HG03045 (cell line): ENCODE data around the gene MCOLN2.
"Not testable (repeated sequence)": the region's sequence is repeated elsewhere in the genome, so short reads cannot be mapped to it uniquely, and the experiment has no call there.

Experiments used
- ATAC-seq: cut with Tn5 transposase; IDR thresholded peaks from one replicate; pipeline ENCODE4 v1.9.1; 2021; ENCODE audit warnings: mild to moderate bottlenecking, moderate library complexity; ENCODE audit not compliant: unreplicated experiment

The MCOLN2 gene

DNA sequence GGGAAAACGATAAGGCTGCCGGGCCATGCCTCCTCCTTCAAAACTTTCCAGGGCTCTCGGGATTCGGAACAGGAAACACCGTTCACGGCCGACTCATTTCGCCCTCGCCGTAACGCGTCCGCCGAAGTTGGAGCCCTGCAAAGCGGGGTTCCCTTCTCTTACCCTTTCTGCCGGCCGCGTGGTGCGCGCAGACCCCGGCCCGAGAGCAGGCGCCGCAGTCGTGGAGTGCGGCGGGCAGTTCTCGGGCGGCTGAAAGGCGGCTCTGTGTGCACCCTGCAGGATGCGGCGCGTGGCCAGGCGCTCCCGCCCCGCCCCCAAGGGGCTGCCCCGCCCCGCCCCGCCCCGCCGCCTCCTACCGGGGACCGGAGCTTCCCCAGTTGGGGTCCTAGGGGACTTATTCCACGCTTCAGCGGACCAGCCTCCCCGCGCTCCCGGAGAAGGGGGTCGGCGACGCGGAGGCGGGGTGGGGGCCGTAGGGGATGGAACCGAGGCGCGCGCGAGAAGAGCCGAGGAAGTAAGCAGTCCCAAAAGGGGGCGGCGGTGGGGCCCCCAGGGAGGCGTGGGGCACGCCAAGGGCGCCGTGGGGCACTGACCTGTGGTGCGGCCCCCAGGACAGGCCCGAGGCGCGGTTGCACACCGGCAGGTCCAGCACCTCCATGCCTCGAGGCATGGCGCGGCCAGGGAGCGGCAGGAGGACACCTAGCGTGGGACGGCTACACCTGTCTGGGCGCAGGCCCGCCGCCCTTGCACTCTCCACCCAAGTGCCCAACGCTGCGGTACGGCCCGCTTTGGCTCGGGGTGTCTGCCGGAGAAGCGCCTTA is at the start of gene MCOLN2:
Gene MCOLN2 (minus strand): TSS at position 268 of the 821 bp plus-strand sequence. CDS start 241 bp downstream, at position 27.
- peak; percentile 55 for ATAC-seq

DNA sequence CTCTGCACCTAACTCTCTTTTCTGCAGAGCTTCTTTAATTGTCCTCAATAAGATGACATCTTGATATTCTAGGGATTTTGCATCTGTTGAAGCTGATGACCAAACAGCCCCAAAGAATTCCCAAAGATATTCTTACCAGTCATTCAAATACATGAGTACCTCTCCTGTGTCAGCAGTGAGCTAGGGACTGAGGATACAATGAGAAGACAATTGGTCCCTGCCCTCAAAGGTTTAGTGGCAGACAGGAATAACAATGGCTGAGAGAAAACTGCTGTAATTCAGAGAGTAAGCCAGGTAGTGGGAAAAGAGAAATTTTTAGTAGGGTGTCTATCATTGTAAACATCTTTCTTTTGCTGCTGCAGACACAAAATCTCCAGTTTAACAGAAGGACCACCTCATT is 45.5 kb upstream of the MCOLN2 start:
- ATAC-seq: no peak

- no peak for ATAC-seq
Observed at GRCh38 chr1:85041793-85042192, 44.9 kb upstream of the MCOLN2 start.

GRCh38 chr1:85033221-85033620 is 36.3 kb upstream of the MCOLN2 start:
- no peak for ATAC-seq

- no peak for ATAC-seq
Observed at GRCh38 chr1:85030536-85030935, 33.6 kb upstream of the MCOLN2 start.

- ATAC-seq: no peak
Observed at GRCh38 chr1:85028151-85028550, 31.2 kb upstream of the MCOLN2 start.

GRCh38 chr1:85027242-85027983 is 30.5 kb upstream of the MCOLN2 start:
- ATAC-seq: peak; percentile 78

GRCh38 chr1:85025940-85026339 is 29.0 kb upstream of the MCOLN2 start:
- ATAC-seq: no peak

GRCh38 chr1:85024736-85025135 is 27.8 kb upstream of the MCOLN2 start:
- ATAC-seq: no peak

GRCh38 chr1:85022700-85023099 is 25.8 kb upstream of the MCOLN2 start:
- ATAC-seq: no peak

- ATAC-seq: no peak
Observed at GRCh38 chr1:85019994-85020393, 23.1 kb upstream of the MCOLN2 start.

GRCh38 chr1:85015826-85016225 is 18.9 kb upstream of the MCOLN2 start:
- ATAC-seq: no peak

- ATAC-seq: not testable (repeated sequence)
Observed at GRCh38 chr1:85005641-85006040, 8.7 kb upstream of the MCOLN2 start.

DNA sequence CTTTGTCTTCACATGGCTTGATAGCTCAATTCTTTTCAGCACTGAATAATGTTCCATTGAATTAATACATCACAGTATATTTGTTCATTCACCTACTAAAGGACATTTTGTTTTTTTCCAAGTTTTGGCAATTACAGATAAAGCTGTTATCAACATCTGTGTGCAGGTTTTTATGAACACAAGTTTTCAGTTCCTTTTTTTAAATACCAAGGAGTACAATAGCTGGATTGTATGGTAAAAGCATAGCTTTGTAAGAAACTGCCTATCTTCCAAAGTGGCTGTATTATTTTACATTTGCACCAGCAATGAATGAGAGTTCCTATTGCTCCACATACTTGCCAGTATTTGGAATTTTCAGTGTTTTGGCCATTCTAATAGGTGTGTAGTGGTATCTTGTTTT is 4.8 kb upstream of the MCOLN2 start:
- ATAC-seq: no peak

- ATAC-seq: no peak
Observed at GRCh38 chr1:84998642-84999280, 1.8 kb upstream of the MCOLN2 start.

- ATAC-seq: peak; percentile 14
Observed at GRCh38 chr1:84997667-84998600, 1.0 kb upstream of the MCOLN2 start.

DNA sequence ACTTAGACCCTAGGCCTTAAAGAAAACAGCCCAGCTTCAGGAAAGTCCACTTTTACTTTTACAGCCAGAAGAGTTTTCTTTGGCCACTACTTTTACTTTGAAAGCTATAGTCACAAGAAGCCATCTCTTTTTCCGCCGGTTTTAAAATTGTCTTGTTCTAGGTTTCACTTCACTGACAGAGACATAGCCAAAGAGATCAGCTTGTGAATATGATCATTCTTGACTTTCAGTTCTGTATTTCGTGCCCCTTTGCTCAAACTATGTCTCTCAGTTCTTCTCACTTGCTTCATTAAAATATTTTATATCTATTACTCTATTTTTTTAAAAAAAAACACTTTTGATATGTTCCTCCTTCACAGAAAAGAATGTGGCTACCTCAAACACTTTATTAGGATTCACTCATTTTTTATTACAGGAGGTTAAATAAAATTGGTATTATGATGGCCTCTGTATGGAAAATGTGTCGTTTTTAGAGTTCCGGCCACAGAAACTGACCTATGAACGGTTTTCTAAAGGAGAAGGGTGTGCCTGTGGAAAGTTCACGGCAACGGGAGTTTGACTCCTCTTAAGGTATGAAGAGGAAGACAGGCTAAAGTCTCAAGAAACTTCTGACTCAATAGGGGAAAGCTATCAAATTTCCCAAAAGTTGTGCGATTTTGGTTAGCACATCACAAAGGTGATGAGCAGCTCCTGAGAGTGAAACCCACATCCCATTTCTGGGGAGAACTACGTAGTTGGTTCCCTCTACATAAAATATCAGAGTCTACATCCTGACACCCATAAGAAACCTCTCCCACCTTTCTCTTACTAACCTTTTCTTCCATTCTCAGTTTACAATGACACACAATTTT is 1.2 kb downstream of the MCOLN2 start:
- ATAC-seq: peak; percentile 36

GRCh38 chr1:84991097-84991920 is 5.6 kb downstream of the MCOLN2 start:
- peak; percentile 39 for ATAC-seq

- peak; percentile 63 for ATAC-seq
Observed at GRCh38 chr1:84988588-84988987, 8.3 kb downstream of the MCOLN2 start.
